Neural crest cell (in vitro differentiated cells): ENCODE measurements around the gene SLC22A1. TPM values are rescaled to one million over a fixed set of nuclear protein-coding genes. Genes with fewer than 3 reads are reported as not detected.

Source experiments
- DNase-seq: peaks from one replicate; pipeline ENCODE4 v3.0.0; 2021; ENCODE audit warnings: low read depth, mixed read lengths, low spot score
- H3K27ac Mint-ChIP-seq: one replicate; pipeline ENCODE4 v1.8.0; 2021; ENCODE audit warnings: mild to moderate bottlenecking, mixed read lengths; ENCODE audit not compliant: unreplicated experiment
- H3K27me3 Mint-ChIP-seq: 2 replicates; pipeline ENCODE4 v1.8.0; 2021; ENCODE audit warnings: low read depth, mild to moderate bottlenecking, mixed read lengths
- H3K36me3 Mint-ChIP-seq: 2 replicates; pipeline ENCODE4 v1.8.0; 2021; ENCODE audit warnings: low read depth, mild to moderate bottlenecking, mixed read lengths
- H3K4me1 Mint-ChIP-seq: 2 replicates; pipeline ENCODE4 v1.8.0; 2021; ENCODE audit warnings: mixed read lengths
- H3K4me3 Mint-ChIP-seq: one replicate; pipeline ENCODE4 v1.8.0; 2021; ENCODE audit warnings: mild to moderate bottlenecking, mixed read lengths
- H3K9me3 Mint-ChIP-seq: 2 replicates; pipeline ENCODE4 v1.8.0; 2021; ENCODE audit warnings: mixed read lengths
- long read RNA-seq: library from polyadenylated mRNA; unstranded; transcript quantifications from one replicate; pipeline ENCODE4 v2.0.0, GENCODE V29; 2020
- total RNA-seq: library from RNA; stranded (reverse); gene quantifications from 2 replicates; pipeline ENCODE4 v1.2.1, GENCODE V29; 2021
- TF ChIP-seq, protein P1 (sequence below): fragments of 200-600 bp; sonication (generic); conservative IDR thresholded peaks from 2 replicates; pipeline ENCODE4 v1.5.0; 2021; ENCODE audit warnings: antibody characterized with exemption, mild to moderate bottlenecking

SLC22A1 gene
- 1.7 and 2.1 TPM in 2 replicates for total RNA-seq
- long read RNA-seq, partial matches to known transcripts = 0 of 1 reads
- long read RNA-seq, other reads (novel, unspliced or antisense) = 1 of 1 reads

DNA sequence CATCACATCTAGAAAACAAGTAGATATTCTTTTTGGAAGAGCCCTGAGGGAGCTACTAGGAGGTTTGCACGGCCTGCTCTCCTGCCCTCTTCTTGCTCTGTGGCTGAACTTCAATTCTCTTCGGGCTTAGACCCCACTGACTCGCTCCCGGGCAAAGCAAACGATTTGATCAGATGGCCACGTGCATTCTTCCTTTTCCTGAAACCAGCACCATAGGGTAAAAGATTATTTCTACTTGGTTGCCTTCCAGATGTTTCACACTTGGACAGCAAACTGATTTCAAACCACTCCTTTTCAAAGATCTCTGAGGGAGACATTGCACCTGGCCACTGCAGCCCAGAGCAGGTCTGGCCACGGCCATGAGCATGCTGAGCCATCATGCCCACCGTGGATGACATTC lies at the start of gene SLC22A1:
Gene SLC22A1, plus strand, starts transcription at position 258 of the 400 bp plus-strand sequence. Its CDS starts 121 bp downstream, at position 379.
- Mint-ChIP-seq H3K27me3 (no peaks in the 10 kb centered on the region), H3K9me3 (peaks cover 12% of the 10 kb centered on the region), H3K27ac (no peak within 1 kb of the TSS), H3K4me3 (no peak within 1 kb of the TSS), H3K36me3 (peaks cover 28% of the 10 kb centered on the region), H3K4me1 (peaks cover 14% of the 10 kb centered on the region)
- TF ChIP-seq, protein P1, sequence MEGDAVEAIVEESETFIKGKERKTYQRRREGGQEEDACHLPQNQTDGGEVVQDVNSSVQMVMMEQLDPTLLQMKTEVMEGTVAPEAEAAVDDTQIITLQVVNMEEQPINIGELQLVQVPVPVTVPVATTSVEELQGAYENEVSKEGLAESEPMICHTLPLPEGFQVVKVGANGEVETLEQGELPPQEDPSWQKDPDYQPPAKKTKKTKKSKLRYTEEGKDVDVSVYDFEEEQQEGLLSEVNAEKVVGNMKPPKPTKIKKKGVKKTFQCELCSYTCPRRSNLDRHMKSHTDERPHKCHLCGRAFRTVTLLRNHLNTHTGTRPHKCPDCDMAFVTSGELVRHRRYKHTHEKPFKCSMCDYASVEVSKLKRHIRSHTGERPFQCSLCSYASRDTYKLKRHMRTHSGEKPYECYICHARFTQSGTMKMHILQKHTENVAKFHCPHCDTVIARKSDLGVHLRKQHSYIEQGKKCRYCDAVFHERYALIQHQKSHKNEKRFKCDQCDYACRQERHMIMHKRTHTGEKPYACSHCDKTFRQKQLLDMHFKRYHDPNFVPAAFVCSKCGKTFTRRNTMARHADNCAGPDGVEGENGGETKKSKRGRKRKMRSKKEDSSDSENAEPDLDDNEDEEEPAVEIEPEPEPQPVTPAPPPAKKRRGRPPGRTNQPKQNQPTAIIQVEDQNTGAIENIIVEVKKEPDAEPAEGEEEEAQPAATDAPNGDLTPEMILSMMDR = no peak
- DNase-seq = no peak

DNA sequence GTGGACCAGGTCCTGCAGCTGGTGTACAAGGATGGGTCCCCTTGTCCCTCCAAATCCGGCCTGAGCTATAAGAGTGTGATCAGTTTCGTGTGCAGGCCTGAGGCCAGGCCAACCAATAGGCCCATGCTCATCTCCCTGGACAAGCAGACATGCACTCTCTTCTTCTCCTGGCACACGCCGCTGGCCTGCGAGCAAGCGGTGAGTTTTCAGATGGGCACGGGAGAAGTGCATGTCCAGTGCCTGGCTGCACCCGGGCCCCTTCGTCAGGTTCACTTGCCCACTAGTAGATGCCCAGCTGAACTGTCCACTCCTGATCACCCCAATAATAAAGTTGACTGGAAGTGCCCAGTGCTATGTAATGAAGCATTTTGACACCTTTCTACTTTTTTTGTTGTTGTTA lies 48.3 kb upstream of the SLC22A1 start:
- H3K36me3 Mint-ChIP-seq = peaks cover 18% of the 10 kb centered on the region
- DNase-seq = no peak
- H3K4me1 Mint-ChIP-seq = no peaks in the 10 kb centered on the region
- H3K4me3 Mint-ChIP-seq = no peak overlapping the region
- no peak overlapping the region for H3K27ac Mint-ChIP-seq
- TF ChIP-seq, protein P1 = no peak
- no peaks in the 10 kb centered on the region for H3K27me3 Mint-ChIP-seq
- H3K9me3 Mint-ChIP-seq = no peaks in the 10 kb centered on the region

DNA sequence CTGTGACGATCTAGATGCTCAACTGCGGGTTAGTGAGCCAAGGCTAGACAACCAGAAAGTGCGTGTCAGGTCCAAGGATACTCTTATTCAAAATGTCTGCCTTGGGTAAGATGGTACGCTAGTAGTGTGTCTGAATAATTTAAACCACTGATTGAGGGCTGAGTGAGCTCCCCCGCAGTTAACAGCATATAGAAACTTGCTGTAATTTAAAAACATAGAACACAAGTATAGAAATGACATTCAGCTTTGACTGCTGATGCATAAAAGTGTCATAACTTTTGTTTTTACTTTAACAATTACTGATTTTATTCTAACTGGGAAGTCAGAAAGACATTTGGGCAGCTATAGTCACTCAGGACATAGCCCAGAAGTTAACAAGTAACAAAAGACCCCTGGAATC lies 45.6 kb upstream of the SLC22A1 start:
- Mint-ChIP-seq H3K27me3 (no peaks in the 10 kb centered on the region), H3K4me3 (no peak overlapping the region), H3K36me3 (peaks cover 29% of the 10 kb centered on the region), H3K4me1 (no peaks in the 10 kb centered on the region), H3K9me3 (no peaks in the 10 kb centered on the region), H3K27ac (no peak overlapping the region)
- no peak for DNase-seq
- TF ChIP-seq, protein P1 = no peak

DNA sequence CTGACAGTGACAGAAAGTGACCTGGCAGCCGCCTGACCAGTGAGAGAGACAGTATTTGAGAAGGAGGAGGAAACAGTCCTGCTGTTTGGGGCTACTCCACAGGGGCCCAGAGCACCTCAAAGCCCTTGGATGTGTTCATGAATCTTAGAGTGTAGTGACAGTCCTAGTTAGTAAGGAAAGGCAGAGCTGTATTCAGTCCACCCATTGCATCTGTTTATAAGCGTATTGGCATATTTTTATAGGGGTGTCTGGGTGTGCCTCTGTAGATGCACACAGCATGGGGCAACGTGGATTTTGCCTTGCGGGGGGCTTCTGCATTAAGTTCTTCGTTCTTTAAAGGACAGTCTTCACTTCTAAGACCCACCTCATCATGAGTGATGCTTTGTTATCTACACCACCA lies 44.6 kb upstream of the SLC22A1 start:
- H3K27me3 Mint-ChIP-seq = no peaks in the 10 kb centered on the region
- no peaks in the 10 kb centered on the region for H3K9me3 Mint-ChIP-seq
- TF ChIP-seq, protein P1 = no peak
- no peak for DNase-seq
- no peak overlapping the region for H3K4me3 Mint-ChIP-seq
- no peaks in the 10 kb centered on the region for H3K4me1 Mint-ChIP-seq
- peak overlapping the region; percentile 55 for H3K27ac Mint-ChIP-seq
- H3K36me3 Mint-ChIP-seq = peaks cover 34% of the 10 kb centered on the region

DNA sequence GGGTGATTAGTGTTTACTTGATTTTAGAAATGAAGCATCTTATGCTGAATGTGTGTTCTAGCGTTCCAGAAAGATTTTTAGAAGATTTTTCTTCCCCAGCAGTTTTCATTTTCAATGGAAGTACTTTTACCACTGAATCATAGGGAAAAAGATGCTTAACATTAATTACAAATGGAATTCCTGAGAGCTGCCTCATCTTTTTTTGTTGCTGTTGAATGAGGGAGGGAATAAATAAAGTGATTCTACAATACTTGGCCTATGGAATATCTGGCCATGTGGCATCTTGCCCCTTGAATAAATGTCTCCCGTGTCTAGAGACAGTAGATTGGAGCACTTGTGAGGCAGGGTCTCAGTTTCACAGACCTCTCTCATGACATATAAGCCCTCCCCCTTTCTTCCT lies 44.1 kb upstream of the SLC22A1 start:
- Mint-ChIP-seq H3K27me3 (no peaks in the 10 kb centered on the region), H3K27ac (no peak overlapping the region), H3K9me3 (no peaks in the 10 kb centered on the region), H3K4me1 (no peaks in the 10 kb centered on the region), H3K4me3 (no peak overlapping the region), H3K36me3 (peaks cover 34% of the 10 kb centered on the region)
- DNase-seq = no peak
- TF ChIP-seq, protein P1 = no peak
